ENCODE results near the gene PSMA6. TPM values are rescaled to one million over a fixed set of nuclear protein-coding genes. Genes with fewer than 3 reads are reported as not detected.
A peak's percentile ranks its signal among the peaks of the same experiment; 100 is the strongest.

The PSMA6 gene
- total and polyA plus RNA-seq, 2 of the 13 experiments (the other 11 are each of a cell fraction or from before 2014, with no cell fraction given): 525 to 1,109 TPM

DNA sequence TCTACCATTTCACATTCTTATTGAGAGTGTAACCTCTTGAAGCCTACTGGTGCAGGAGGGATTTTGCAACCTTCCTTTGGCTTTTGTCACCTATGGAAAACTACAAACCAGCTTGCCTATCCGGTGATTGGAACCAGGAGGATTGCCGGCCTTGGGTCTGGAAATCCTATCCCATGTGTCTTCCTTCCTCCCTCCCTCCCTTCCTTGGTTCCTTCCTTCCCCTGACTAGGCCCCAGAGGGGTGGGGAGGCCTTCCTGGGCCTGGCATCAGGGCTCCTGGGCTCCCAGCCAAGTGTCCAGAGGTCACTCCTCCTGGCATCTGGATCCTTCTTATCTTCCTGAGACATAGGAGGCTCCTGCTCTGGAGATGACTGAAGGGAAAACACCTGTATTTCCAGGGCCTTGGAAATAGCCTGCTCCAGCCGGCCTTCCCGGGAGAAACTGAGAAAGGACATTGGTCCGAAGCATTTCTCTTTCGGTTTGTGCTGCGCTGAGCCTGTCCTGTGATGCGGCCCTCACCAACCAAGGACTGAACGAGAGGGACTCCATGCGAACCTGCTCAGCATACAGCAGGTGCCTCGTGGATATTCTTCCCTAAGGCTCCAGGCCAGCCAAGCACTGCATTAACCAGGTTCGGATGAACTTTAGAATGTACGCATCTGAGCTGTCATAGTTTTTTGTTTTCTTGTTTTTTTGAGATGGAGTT lies 43.4 kb downstream of the PSMA6 start (continued):
- no peak for TF ChIP-seq ZNF646 (CRISPR knock-in tag; IDR thresholded peaks at IDR 0.05)
- no peak for TF ChIP-seq ZNF281 (CRISPR knock-in tag; IDR thresholded peaks at IDR 0.05; ENCODE audit: borderline replicate concordance)
- TF ChIP-seq NCOA1 (CRISPR knock-in tag; IDR thresholded peaks at IDR 0.05): no peak
- TF ChIP-seq, protein P1, sequence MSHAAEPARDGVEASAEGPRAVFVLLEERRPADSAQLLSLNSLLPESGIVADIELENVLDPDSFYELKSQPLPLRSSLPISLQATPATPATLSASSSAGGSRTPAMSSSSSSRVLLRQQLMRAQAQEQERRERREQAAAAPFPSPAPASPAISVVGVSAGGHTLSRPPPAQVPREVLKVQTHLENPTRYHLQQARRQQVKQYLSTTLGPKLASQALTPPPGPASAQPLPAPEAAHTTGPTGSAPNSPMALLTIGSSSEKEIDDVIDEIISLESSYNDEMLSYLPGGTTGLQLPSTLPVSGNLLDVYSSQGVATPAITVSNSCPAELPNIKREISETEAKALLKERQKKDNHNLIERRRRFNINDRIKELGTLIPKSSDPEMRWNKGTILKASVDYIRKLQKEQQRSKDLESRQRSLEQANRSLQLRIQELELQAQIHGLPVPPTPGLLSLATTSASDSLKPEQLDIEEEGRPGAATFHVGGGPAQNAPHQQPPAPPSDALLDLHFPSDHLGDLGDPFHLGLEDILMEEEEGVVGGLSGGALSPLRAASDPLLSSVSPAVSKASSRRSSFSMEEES (CRISPR knock-in tag; IDR thresholded peaks at IDR 0.05): no peak
- TF ChIP-seq ZFP90 (CRISPR knock-in tag; IDR thresholded peaks at IDR 0.05; ENCODE audit: borderline replicate concordance): no peak
- TF ChIP-seq, protein P2, sequence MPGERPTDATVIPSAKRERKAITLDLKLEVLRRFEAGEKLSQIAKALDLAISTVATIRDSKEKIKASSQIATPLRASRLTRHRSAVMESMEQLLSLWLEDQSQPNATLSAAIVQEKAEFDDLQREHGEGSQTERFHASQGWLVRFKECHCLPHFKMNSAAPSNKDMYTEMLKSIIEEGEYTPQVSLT (CRISPR knock-in tag; IDR thresholded peaks at IDR 0.05; ENCODE audit: borderline replicate concordance, low read depth): no peak
- TF ChIP-seq ZNF451 (CRISPR knock-in tag; IDR thresholded peaks at IDR 0.05): no peak; the same call in 1 of the 2 replicates
- TF ChIP-seq SP5 (CRISPR knock-in tag; IDR thresholded peaks at IDR 0.05; ENCODE audit: borderline replicate concordance, low read depth): peak; percentile 54; the same call in 1 of the 2 replicates
- 0 out of 2 replicates have a peak, but pooled peaks have one; percentile 18 for TF ChIP-seq FOSL1 (CRISPR knock-in tag; IDR thresholded peaks at IDR 0.05; ENCODE audit: borderline replicate concordance)
- 0 out of 2 replicates have a peak, but pooled peaks have one; percentile 10 for TF ChIP-seq RFX3 (CRISPR knock-in tag; IDR thresholded peaks at IDR 0.05)
- no peak for TF ChIP-seq GLI4 (CRISPR knock-in tag; IDR thresholded peaks at IDR 0.05; ENCODE audit: borderline replicate concordance)
- TF ChIP-seq, protein P3, sequence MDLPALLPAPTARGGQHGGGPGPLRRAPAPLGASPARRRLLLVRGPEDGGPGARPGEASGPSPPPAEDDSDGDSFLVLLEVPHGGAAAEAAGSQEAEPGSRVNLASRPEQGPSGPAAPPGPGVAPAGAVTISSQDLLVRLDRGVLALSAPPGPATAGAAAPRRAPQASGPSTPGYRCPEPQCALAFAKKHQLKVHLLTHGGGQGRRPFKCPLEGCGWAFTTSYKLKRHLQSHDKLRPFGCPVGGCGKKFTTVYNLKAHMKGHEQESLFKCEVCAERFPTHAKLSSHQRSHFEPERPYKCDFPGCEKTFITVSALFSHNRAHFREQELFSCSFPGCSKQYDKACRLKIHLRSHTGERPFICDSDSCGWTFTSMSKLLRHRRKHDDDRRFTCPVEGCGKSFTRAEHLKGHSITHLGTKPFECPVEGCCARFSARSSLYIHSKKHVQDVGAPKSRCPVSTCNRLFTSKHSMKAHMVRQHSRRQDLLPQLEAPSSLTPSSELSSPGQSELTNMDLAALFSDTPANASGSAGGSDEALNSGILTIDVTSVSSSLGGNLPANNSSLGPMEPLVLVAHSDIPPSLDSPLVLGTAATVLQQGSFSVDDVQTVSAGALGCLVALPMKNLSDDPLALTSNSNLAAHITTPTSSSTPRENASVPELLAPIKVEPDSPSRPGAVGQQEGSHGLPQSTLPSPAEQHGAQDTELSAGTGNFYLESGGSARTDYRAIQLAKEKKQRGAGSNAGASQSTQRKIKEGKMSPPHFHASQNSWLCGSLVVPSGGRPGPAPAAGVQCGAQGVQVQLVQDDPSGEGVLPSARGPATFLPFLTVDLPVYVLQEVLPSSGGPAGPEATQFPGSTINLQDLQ (CRISPR knock-in tag; IDR thresholded peaks at IDR 0.05): no peak
- TF ChIP-seq TBX2 (CRISPR knock-in tag; IDR thresholded peaks at IDR 0.05; ENCODE audit: borderline replicate concordance): no peak
- TF ChIP-seq RFXAP (CRISPR knock-in tag; IDR thresholded peaks at IDR 0.05; ENCODE audit: borderline replicate concordance): peak; percentile 69; the same call in 1 of the 2 replicates
